ENCODE measurements around the gene SKOR2. TPM values are rescaled to one million over a fixed set of nuclear protein-coding genes. Genes with fewer than 3 reads are reported as not detected.

The SKOR2 gene
- total RNA-seq, 1 experiment from 2014 or later, result not detected

- Histone ChIP-seq H3K4me1 (ENCODE audit: control insufficient read depth in 1 of 2, insufficient read depth in 2 of 2, low read length in 2 of 2) (0 out of 4 replicates have a peak, but pooled peaks cover 2 to 3% of the 10 kb centered on the region in 2 experiments), H3K9ac (ENCODE audit: low read length) (no peak overlapping the region), H3K9me2 (ENCODE audit: insufficient read depth) (no peaks in the 10 kb centered on the region), H3K4me3 (replicated peaks in 1 of 2; ENCODE audit: low read depth in 1 of 2, low read length in 2 of 2) (no peak overlapping the region), H3K9me3 (ENCODE audit: control insufficient read depth in 1 of 2, insufficient read depth in 1 of 2, low read depth in 1 of 2, low read length in 2 of 2) (no peaks in the 10 kb centered on the region), H3K4me2 (ENCODE audit: low read length) (no peak overlapping the region), H4K20me1 (ENCODE audit: insufficient read depth) (no peaks in the 10 kb centered on the region), H3K36me3 (ENCODE audit: control insufficient read depth in 1 of 2, insufficient read depth in 2 of 2, low read length in 2 of 2) (no peaks in the 10 kb centered on the region), H3K27me3 (ENCODE audit: insufficient read depth, low read length) (peaks cover 8% of the 10 kb centered on the region; the same call in 1 of the 2 replicates), H3K79me2 (ENCODE audit: insufficient read depth, low read length) (no peaks in the 10 kb centered on the region), H3K27ac (ENCODE audit: low read depth, low read length) (no peak overlapping the region), H2AFZ (ENCODE audit: low read depth, low read length, poor library complexity, severe bottlenecking) (no peak overlapping the region)
- TF ChIP-seq ZBTB33 (IDR thresholded peaks at IDR 0.05; ENCODE audit: extremely low read depth, insufficient replicate concordance, low read length), result no peak
- no TSS peak for BruUV-seq (replicated peaks)
- intact Hi-C loops (cut with micrococcal nuclease), result no loop called here
- RAD21 ChIA-PET (ENCODE audit: low non-redundant PET in 1 of 2, low total read pairs in 2 of 2, uncharacterized antibody in 2 of 2, unreplicated experiment in 2 of 2), result no interaction called here
- ATAC-seq (no peak), DNase-seq (ENCODE audit: low read depth, low spot score) (no peak)
- POLR2A ChIA-PET, result no interaction called here
- CTCF ChIA-PET, result no interaction called here
Measured at GRCh38 chr18:47263430-47264307, 12.2 kb upstream of the SKOR2 start.

- peaks cover 8% of the 10 kb centered on the region; the same call in 1 of the 2 replicates for H3K27me3 ChIP-seq (ENCODE audit: insufficient read depth, low read length)
- H4K20me1 ChIP-seq (ENCODE audit: insufficient read depth), result no peaks in the 10 kb centered on the region; the same call in 1 of the 2 replicates
- no peak overlapping the region for H3K27ac ChIP-seq (ENCODE audit: low read depth, low read length)
- intact Hi-C loops (cut with micrococcal nuclease), result no loop called here
- no peaks in the 10 kb centered on the region for H3K9me3 ChIP-seq (ENCODE audit: control insufficient read depth in 1 of 2, insufficient read depth in 1 of 2, low read depth in 1 of 2, low read length in 2 of 2)
- no peaks in the 10 kb centered on the region for H3K9me2 ChIP-seq (ENCODE audit: insufficient read depth)
- ATAC-seq (no peak), DNase-seq (ENCODE audit: low read depth, low spot score) (no peak)
- BruUV-seq (replicated peaks), result no TSS peak
- H2AFZ ChIP-seq (ENCODE audit: low read depth, low read length, poor library complexity, severe bottlenecking), result no peak overlapping the region
- no peak overlapping the region for H3K4me3 ChIP-seq (replicated peaks in 1 of 2; ENCODE audit: low read depth in 1 of 2, low read length in 2 of 2)
- ChIA-PET CTCF (no interaction called here), RAD21 (ENCODE audit: low non-redundant PET in 1 of 2, low total read pairs in 2 of 2, uncharacterized antibody in 2 of 2, unreplicated experiment in 2 of 2) (no interaction called here), POLR2A (no interaction called here)
- no peak overlapping the region for H3K4me2 ChIP-seq (ENCODE audit: low read length)
- no peaks in the 10 kb centered on the region for H3K79me2 ChIP-seq (ENCODE audit: insufficient read depth, low read length)
- 0 out of 4 replicates have a peak, but pooled peaks cover 2 to 3% of the 10 kb centered on the region in 2 experiments for H3K4me1 ChIP-seq (ENCODE audit: control insufficient read depth in 1 of 2, insufficient read depth in 2 of 2, low read length in 2 of 2)
- no peaks in the 10 kb centered on the region for H3K36me3 ChIP-seq (ENCODE audit: control insufficient read depth in 1 of 2, insufficient read depth in 2 of 2, low read length in 2 of 2)
- TF ChIP-seq YY1 (IDR thresholded peaks at IDR 0.05; ENCODE audit: extremely low read depth, insufficient replicate concordance, low read depth, low read length) (no peak), SP1 (IDR thresholded peaks at IDR 0.05; ENCODE audit: low read depth) (no peak), ZFX (IDR thresholded peaks at IDR 0.05) (no peak), CBX3 (IDR thresholded peaks at IDR 0.05; ENCODE audit: low read depth) (no peak), RAD21 (IDR thresholded peaks at IDR 0.05; ENCODE audit: low read depth) (no peak), ZBTB33 (IDR thresholded peaks at IDR 0.05; ENCODE audit: extremely low read depth, insufficient replicate concordance, low read length) (no peak), POLR2AphosphoS5 (IDR thresholded peaks at IDR 0.05; ENCODE audit: low read depth, low read length) (no peak), ELF1 (IDR thresholded peaks at IDR 0.05; ENCODE audit: borderline replicate concordance, low read depth) (no peak), ATF3 (IDR thresholded peaks at IDR 0.05) (no peak), JUND (IDR thresholded peaks at IDR 0.05) (no peak), MAX (IDR thresholded peaks at IDR 0.05) (no peak)
- no peak overlapping the region for H3K9ac ChIP-seq (ENCODE audit: low read length)
Measured at GRCh38 chr18:47263150-47263429, 11.6 kb upstream of the SKOR2 start.

Measured in HCT116 (cell line).